T-helper 17 cell (primary cell): ENCODE measurements around the gene PDE8B. TPM values are rescaled to one million over a fixed set of nuclear protein-coding genes. Genes with fewer than 3 reads are reported as not detected.

Source experiments
- ATAC-seq: fragments of 150-1000 bp; cut with Tn5 transposase; 2 replicates; pipeline ENCODE4 v1.10.0; 2021; ENCODE audit warnings: mild to moderate bottlenecking, moderate library complexity
- DNase-seq, 3 donors: peaks; one replicate each; pipeline versions ENCODE4 v3.0.0 to v3.0.0-alpha.2; 2020 to 2021
- H3K9me3 ChIP-seq: one replicate; pipeline ENCODE4 v1.7.0; 2013; ENCODE audit warnings: low read length, mild to moderate bottlenecking; ENCODE audit not compliant: control insufficient read depth, poor library complexity, severe bottlenecking
- H3K27ac Mint-ChIP-seq: one replicate; pipeline ENCODE4 v1.8.0; 2022; ENCODE audit warnings: mild to moderate bottlenecking, moderate library complexity, mixed read lengths
- H3K27me3 Mint-ChIP-seq: one replicate; pipeline ENCODE4 v1.8.0; 2022; ENCODE audit warnings: mixed read lengths
- H3K36me3 Mint-ChIP-seq: one replicate; pipeline ENCODE4 v1.8.0; 2022; ENCODE audit warnings: low read depth, mixed read lengths
- H3K4me1 Mint-ChIP-seq: one replicate; pipeline ENCODE4 v1.8.0; 2022; ENCODE audit warnings: mild to moderate bottlenecking, mixed read lengths
- H3K4me3 Mint-ChIP-seq: one replicate; pipeline ENCODE4 v1.8.0; 2022; ENCODE audit warnings: mild to moderate bottlenecking, moderate library complexity, mixed read lengths
- total RNA-seq, 4 donors: library from RNA in 2 of 4; stranded (reverse) in 2 of 4; gene quantifications; one replicate each; pipeline ENCODE4 v1.2.3 and lab custom pipeline; 2022 to 2026

Gene PDE8B, protein sequence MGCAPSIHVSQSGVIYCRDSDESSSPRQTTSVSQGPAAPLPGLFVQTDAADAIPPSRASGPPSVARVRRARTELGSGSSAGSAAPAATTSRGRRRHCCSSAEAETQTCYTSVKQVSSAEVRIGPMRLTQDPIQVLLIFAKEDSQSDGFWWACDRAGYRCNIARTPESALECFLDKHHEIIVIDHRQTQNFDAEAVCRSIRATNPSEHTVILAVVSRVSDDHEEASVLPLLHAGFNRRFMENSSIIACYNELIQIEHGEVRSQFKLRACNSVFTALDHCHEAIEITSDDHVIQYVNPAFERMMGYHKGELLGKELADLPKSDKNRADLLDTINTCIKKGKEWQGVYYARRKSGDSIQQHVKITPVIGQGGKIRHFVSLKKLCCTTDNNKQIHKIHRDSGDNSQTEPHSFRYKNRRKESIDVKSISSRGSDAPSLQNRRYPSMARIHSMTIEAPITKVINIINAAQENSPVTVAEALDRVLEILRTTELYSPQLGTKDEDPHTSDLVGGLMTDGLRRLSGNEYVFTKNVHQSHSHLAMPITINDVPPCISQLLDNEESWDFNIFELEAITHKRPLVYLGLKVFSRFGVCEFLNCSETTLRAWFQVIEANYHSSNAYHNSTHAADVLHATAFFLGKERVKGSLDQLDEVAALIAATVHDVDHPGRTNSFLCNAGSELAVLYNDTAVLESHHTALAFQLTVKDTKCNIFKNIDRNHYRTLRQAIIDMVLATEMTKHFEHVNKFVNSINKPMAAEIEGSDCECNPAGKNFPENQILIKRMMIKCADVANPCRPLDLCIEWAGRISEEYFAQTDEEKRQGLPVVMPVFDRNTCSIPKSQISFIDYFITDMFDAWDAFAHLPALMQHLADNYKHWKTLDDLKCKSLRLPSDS
- total RNA-seq (under 1 TPM in 1 of 2 donors, not detected in 1; 0.29 TPM), total RNA-seq (lab: John Stamatoyannopoulos, UW) (0 reads per million in 2 donors)

DNA sequence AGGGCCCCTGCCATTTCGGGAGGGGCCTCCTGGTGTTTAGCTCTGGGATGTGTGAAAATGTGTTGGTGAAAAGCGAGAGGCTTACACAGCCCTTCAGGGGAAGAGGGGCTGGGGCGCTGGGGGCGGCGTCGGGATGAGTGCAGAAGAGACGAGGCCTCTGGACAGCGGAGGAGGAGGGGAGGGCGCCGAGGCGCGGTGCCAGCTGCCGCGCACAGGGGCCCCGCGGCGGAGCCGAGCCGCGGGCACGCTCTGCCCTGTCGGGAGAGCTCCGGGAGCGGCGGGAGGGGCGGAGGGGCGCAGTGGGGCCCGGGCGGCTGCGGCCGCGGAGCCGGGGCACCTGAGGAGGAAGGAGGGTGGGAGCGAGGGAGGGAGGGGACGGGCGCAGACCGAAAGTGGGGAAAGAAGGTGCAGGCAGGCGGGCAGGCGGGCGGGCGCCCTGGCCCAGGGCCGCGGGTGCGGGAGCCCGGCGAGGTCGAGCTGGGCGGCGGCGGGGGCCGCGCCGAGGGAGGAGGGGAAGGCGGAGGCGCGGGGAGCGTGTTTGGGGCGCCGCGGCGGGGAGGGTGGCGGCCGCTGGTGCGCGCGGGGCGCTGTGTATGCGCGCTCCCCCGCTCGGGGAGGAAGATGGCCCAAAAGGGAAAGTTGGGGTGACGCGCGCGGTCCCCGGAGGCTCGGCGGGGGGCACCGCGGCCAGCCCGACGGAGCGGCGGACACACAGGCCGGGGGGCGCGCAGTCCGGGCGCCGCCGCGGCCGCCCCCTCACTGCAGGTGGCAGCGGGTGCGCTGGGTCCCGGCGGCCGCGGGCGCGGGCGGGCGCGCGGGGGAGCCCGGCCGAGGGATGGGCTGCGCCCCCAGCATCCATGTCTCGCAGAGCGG, at the start of gene PDE8B:
Gene PDE8B, plus strand, starts transcription at position 590 of the 873 bp plus-strand sequence. Its CDS starts 246 bp downstream, at position 836.
- ATAC-seq (peak; percentile 70), DNase-seq (no peak)
- no peaks in the 10 kb centered on the region for H3K9me3 ChIP-seq
- Mint-ChIP-seq H3K36me3 (peaks cover 8% of the 10 kb centered on the region), H3K27ac (no peak within 1 kb of the TSS), H3K27me3 (peaks cover 74% of the 10 kb centered on the region), H3K4me3 (peak within 1 kb of the TSS; percentile 90), H3K4me1 (peaks cover 11% of the 10 kb centered on the region)

DNA sequence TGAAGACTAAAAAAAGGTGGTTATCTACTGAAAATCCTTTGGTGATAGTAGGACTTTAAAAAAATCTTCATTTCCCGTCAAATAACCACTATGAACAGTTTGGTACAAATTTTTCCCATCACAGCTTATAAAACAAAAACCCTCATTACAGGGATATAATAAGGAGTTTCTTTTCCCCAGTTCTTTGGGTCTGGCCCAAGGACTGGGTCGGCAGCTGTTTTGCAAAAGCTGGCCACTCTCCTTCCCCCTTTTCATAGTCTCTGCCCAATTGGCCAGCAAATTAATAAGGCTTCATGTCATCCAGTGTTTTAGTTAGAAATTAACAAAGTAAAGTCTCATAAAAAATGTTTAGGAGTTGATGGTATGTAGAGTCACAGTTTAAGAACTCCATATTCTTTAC, 47.0 kb upstream of the PDE8B start:
- Mint-ChIP-seq H3K27me3 (peaks cover 18% of the 10 kb centered on the region), H3K4me3 (no peak overlapping the region), H3K4me1 (no peaks in the 10 kb centered on the region), H3K36me3 (peaks cover 2% of the 10 kb centered on the region), H3K27ac (no peak overlapping the region)
- DNase-seq (no peak), ATAC-seq (no peak)
- no peaks in the 10 kb centered on the region for H3K9me3 ChIP-seq

DNA sequence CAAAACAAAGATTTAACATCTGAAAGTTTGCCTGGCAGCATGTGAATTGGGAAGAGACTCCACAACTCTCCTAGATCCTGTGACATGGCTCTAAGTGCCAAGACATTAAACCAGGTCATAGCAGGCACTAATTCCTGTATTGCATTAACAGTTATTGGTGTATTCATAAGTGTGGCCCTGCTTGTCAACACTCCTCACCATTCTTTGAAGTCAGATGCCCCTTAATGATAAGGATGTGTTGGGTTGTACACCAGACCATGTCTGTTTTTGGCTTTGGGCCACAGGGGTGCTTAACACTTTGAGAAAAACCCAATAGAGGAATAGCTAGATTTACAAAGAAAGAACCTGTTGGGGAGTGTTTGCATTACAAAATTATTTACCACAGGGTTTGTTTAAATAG, 43.4 kb upstream of the PDE8B start:
- no peak overlapping the region for H3K27ac Mint-ChIP-seq
- no peak for DNase-seq
- H3K4me1 Mint-ChIP-seq: peaks cover 2% of the 10 kb centered on the region
- H3K4me3 Mint-ChIP-seq: no peak overlapping the region
- no peaks in the 10 kb centered on the region for H3K9me3 ChIP-seq
- ATAC-seq: no peak
- peaks cover 48% of the 10 kb centered on the region for H3K27me3 Mint-ChIP-seq
- H3K36me3 Mint-ChIP-seq: peaks cover 4% of the 10 kb centered on the region

DNA sequence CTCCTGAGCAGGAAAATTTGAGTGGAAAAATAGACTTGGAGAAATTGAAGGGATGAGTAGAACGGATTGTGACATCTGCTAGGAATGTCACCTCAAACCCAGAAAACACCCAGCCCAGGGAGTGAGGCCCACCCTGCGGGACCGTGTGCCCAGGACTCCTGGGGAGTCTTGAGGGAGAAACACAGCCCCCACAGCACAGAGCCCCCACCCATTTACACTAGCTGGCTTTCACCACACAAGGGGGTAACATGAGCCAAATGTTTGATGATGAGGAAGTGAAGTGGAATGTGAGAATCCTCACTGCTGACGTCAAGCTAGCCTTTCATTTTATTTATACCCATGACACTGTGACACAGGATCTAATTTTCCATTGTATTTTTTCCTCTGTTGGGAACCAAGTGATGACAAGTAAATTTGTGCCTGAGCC, 42.8 kb upstream of the PDE8B start:
- ATAC-seq (no peak), DNase-seq (no peak)
- Mint-ChIP-seq H3K4me3 (no peak overlapping the region), H3K27me3 (peaks cover 48% of the 10 kb centered on the region), H3K4me1 (peaks cover 2% of the 10 kb centered on the region), H3K36me3 (peaks cover 4% of the 10 kb centered on the region), H3K27ac (no peak overlapping the region)
- no peaks in the 10 kb centered on the region for H3K9me3 ChIP-seq

DNA sequence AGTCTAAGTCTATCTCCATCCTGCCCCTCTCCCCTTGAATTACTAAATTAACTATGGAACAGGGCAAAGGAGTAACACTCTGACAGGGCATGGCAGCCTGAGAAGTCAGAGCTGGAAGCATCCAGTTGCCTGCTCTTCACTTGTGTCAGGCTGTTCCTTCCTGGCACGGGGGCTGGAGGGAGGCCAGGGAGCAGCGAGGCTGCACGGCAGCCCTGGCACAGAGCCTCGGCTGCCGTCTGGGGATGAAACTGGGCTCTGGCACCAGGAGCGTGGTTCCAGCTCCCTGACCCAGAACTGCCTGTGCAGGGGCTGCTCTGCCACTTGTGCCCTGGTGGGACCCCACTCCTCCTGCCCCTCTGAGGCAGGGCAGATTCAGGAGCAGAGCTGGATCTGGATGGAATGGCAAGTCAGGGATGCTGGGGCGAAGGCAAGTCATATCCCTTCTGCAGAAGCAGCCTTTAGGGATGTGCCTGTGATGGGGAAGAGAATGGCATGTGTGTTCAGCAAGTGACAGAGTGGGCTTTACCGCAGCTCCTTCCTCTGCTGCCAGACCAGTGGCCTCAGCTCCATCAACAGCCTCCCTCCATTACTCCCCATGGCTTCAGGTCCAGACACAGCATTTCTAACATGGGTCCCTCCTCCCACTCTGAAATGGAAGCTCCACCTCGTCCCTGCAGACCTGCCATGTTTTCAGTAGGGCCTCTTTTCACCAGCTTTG, 42.2 kb upstream of the PDE8B start:
- Mint-ChIP-seq H3K4me3 (no peak overlapping the region), H3K36me3 (peaks cover 4% of the 10 kb centered on the region), H3K4me1 (peaks cover 2% of the 10 kb centered on the region), H3K27ac (no peak overlapping the region), H3K27me3 (peaks cover 48% of the 10 kb centered on the region)
- DNase-seq: no peak
- no peak for ATAC-seq
- no peaks in the 10 kb centered on the region for H3K9me3 ChIP-seq

DNA sequence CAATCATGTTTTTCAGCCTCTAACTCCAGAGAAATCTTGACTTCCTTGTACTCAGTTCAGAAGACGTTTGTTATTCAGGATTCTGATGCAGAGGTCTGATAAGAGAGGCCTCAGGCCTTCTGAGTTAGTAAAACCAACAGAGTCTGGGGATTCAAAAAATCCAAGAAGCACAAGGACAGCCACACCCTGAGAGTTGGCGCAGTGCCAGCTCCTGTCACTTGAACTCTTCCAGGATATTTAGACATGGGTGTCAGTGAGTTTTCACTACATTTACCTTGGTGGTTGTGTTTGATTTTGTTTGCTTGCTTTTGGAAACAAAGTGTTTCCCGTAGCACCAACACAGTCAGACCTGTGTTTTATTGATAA, 41.6 kb upstream of the PDE8B start:
- ATAC-seq: no peak
- peaks cover 4% of the 10 kb centered on the region for H3K36me3 Mint-ChIP-seq
- H3K9me3 ChIP-seq: no peaks in the 10 kb centered on the region
- no peak overlapping the region for H3K4me3 Mint-ChIP-seq
- no peak overlapping the region for H3K27ac Mint-ChIP-seq
- peaks cover 2% of the 10 kb centered on the region for H3K4me1 Mint-ChIP-seq
- DNase-seq: no peak
- peaks cover 44% of the 10 kb centered on the region for H3K27me3 Mint-ChIP-seq

DNA sequence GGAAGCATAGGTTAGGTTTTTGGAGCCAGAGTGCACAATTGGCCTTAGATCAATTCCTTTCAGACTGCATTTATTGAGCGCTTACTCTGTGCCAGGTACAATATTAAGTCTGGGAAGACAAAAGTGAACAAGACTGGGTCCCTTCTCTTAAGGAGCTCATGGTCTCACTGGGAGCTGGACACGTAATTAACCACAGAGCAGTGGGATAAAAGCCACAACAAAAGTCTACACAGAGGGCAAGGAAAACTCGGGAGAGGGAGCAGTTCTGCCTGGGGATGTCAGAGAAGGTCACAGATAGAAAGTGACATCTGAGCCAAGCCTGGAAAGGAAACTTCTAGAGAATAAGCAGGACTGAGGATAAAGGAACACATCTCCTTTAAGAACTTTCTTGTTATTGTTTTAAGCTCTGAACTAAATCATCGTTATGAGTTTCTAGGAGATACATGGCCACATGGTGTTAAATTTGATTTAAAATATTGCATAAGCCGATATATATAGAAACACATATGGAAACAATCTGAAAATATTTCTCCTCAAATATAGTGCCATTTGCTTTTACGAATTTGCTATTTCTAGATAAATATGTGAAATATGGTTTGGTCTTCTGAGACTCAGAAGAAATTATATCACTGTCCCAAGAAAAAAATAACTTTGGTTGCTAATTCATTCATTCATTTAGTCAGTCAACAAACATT, 40.1 kb upstream of the PDE8B start:
- no peak for ATAC-seq
- Mint-ChIP-seq H3K27me3 (peaks cover 43% of the 10 kb centered on the region), H3K4me3 (no peak overlapping the region), H3K4me1 (peaks cover 2% of the 10 kb centered on the region), H3K36me3 (peaks cover 3% of the 10 kb centered on the region), H3K27ac (no peak overlapping the region)
- H3K9me3 ChIP-seq: no peaks in the 10 kb centered on the region
- no peak for DNase-seq

DNA sequence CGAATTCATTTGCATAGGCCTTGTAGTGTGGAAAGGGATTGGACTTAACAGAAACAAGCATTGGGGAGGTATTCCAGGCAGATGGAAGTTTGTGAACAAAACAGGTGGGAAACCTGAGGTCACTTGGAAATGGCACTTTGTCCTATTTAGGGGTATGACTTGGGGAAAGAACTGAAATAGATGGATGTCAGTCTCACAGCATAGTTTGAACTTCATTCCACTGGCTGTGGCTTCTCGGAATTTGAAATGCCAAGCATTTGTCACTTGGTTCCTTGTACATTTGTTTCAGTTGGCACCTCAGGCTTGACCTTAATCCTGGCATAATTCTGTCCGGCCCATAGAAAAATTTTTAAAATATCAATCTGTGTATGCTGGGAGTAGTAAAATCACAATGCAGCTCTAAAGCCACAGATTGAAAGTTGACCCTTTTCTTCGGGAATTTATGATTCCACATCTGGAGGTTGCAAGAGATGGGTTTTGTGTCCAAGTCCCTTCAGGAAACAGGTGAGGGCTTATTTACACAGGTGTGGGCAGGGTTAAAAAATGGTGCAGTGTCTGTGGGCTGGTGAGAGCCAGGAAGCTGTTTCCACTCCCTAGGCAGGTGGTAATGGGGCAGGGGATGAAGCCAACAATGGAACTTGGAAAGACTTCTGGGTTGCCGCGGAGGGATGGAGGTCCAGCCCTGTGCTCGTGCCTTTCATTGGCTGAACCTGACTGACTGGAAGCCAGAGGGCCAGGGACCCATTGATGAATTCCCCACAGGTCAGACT, 39.2 kb upstream of the PDE8B start:
- peaks cover 2% of the 10 kb centered on the region for H3K36me3 Mint-ChIP-seq

DNA sequence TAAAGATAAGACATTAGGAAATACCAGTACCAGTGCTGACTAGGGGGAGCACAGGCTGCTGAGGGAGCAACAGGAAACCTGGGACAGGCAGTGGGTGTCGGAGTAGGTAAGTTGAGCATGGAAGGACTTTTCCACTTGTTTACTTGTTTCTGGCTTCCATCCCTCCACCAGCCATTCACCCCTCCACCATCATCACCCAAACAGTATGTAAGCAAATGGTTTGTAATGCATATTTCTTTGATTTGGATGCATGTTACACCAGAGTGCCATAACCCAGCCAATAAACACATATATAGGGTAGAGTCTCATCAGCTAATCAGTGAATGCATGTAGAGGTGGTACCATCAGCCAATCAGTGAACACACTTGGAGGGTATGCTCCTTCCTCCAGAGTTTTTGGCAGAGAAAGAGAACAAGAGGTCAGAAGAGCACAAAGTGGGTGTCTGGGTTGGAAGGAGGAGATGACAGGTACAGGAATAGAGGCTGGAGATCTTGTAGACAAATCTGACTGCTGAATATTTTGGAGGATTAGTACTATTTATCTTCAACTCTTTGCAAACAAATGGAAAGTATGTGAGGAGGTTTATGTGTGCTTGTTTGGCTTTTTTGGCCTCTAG, 37.7 kb upstream of the PDE8B start:
- no peaks in the 10 kb centered on the region for H3K9me3 ChIP-seq
- Mint-ChIP-seq H3K4me1 (peaks cover 2% of the 10 kb centered on the region), H3K27ac (no peak overlapping the region), H3K4me3 (no peak overlapping the region), H3K36me3 (peaks cover 2% of the 10 kb centered on the region), H3K27me3 (peaks cover 36% of the 10 kb centered on the region)
- no peak for ATAC-seq
- no peak for DNase-seq

More for the DNA sequence above, 39.2 kb upstream of the PDE8B start:
- DNase-seq (no peak), ATAC-seq (no peak)
- H3K27ac Mint-ChIP-seq: no peak overlapping the region
- no peak overlapping the region for H3K4me3 Mint-ChIP-seq
- H3K9me3 ChIP-seq: no peaks in the 10 kb centered on the region
- peaks cover 2% of the 10 kb centered on the region for H3K4me1 Mint-ChIP-seq
- H3K27me3 Mint-ChIP-seq: peaks cover 43% of the 10 kb centered on the region

DNA sequence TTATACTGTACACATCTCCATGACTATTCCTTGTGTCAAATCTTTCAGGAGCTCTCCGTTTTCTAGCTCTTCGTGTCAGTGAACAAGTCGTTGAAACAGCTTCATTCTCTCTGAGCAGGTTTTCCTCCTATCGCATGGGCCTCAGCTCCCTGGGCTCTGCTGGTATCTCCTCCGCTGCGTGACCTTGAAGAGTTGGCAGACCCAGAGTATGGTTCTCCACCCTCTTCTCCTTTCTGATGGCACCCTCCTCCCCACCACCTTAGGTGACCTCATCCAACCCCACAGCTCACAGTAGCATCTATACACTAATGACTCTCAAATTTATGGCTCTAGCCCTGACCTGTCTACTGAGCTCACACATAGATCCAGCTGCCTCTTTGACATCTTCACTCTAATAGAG, 36.0 kb upstream of the PDE8B start:
- H3K9me3 ChIP-seq: no peaks in the 10 kb centered on the region
- H3K27me3 Mint-ChIP-seq: peaks cover 32% of the 10 kb centered on the region
- H3K4me3 Mint-ChIP-seq: no peak overlapping the region
- ATAC-seq: no peak
- DNase-seq: no peak
- H3K27ac Mint-ChIP-seq: no peak overlapping the region
- no peaks in the 10 kb centered on the region for H3K4me1 Mint-ChIP-seq
- H3K36me3 Mint-ChIP-seq: peaks cover 3% of the 10 kb centered on the region

DNA sequence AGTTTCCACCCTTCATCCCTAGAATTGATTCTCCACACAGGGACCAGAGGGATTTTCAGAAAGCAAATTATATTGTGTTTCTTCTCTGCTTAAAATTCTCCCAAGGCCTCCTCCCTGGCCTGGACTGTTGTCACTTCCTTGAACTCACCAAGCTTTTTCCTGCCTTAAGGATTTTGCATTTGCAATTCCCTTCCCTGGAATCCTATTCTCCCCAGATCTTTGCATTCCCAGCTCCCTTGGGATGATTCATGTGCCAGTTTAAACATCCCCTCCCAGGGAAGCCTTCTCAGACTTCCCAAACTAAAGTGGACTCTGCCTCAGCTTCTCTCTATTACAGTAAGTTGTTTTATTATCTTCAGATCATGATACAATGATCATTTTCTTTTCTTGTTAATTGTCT, 35.2 kb upstream of the PDE8B start:
- no peak for DNase-seq
- H3K4me1 Mint-ChIP-seq: no peaks in the 10 kb centered on the region
- no peak overlapping the region for H3K4me3 Mint-ChIP-seq

More for the DNA sequence above, 35.2 kb upstream of the PDE8B start:
- H3K27me3 Mint-ChIP-seq: peaks cover 31% of the 10 kb centered on the region
- H3K9me3 ChIP-seq: no peaks in the 10 kb centered on the region
- no peak overlapping the region for H3K27ac Mint-ChIP-seq
- ATAC-seq: no peak
- peaks cover 3% of the 10 kb centered on the region for H3K36me3 Mint-ChIP-seq
